Activated T-helper 17 cell treated with anti-CD3 and anti-CD28 coated beads, Interleukin-2, amount 50 U/mL, for 72 hours (primary cell): Measurements from ENCODE around the gene PRKACA. TPM values are rescaled to one million over a fixed set of nuclear protein-coding genes. Genes with fewer than 3 reads are reported as not detected.
A peak's percentile ranks its signal among the peaks of the same experiment; 100 is the strongest.

Source experiments
- ATAC-seq: fragments of 150-1000 bp; cut with Tn5 transposase; replicated peaks from 2 replicates; pipeline ENCODE4 v1.10.0; 2021; ENCODE audit warnings: mild to moderate bottlenecking, moderate library complexity
- H3K27ac Mint-ChIP-seq: one replicate; pipeline ENCODE4 v1.8.0; 2022; ENCODE audit warnings: mixed read lengths
- H3K27me3 Mint-ChIP-seq: one replicate; pipeline ENCODE4 v1.8.0; 2022; ENCODE audit warnings: mixed read lengths
- H3K36me3 Mint-ChIP-seq: one replicate; pipeline ENCODE4 v1.8.0; 2022; ENCODE audit warnings: low read depth, mild to moderate bottlenecking, mixed read lengths
- H3K4me1 Mint-ChIP-seq: one replicate; pipeline ENCODE4 v1.8.0; 2022; ENCODE audit warnings: mixed read lengths
- H3K4me3 Mint-ChIP-seq: one replicate; pipeline ENCODE4 v1.8.0; 2022; ENCODE audit warnings: mild to moderate bottlenecking, mixed read lengths
- H3K9me3 Mint-ChIP-seq: one replicate; pipeline ENCODE4 v1.8.0; 2022; ENCODE audit warnings: mixed read lengths
- total RNA-seq, 2 donors: library from RNA; stranded (reverse); gene quantifications; one replicate each; pipeline ENCODE4 v1.2.3, GENCODE V29; 2022

The PRKACA gene
- total RNA-seq, 2 donors from 2014 or later, result 43.1 to 69.5 TPM

GRCh38 chr19:14138576-14139265 lies 21.2 kb upstream of the PRKACA start:
- Mint-ChIP-seq H3K27me3 (no peaks in the 10 kb centered on the region), H3K27ac (no peak overlapping the region), H3K9me3 (no peaks in the 10 kb centered on the region), H3K4me3 (peak overlapping the region; percentile 68), H3K36me3 (peaks cover 19% of the 10 kb centered on the region), H3K4me1 (peaks cover 16% of the 10 kb centered on the region)
- ATAC-seq, result no peak

GRCh38 chr19:14136509-14137281 lies 19.1 kb upstream of the PRKACA start, which contains the start of gene ASF1B:
TSS of gene ASF1B (minus strand) at chr19:14136589. CDS start at chr19:14136456, 133 bp downstream.
- Mint-ChIP-seq H3K27me3 (no peaks in the 10 kb centered on the region), H3K36me3 (peaks cover 23% of the 10 kb centered on the region), H3K4me1 (peaks cover 7% of the 10 kb centered on the region), H3K9me3 (no peaks in the 10 kb centered on the region), H3K27ac (peak within 1 kb of the TSS; percentile 88), H3K4me3 (peak within 1 kb of the TSS; percentile 81)
- peak; percentile 88 for ATAC-seq

- ATAC-seq, result no peak
- H3K36me3 Mint-ChIP-seq, result peaks cover 23% of the 10 kb centered on the region
- peak overlapping the region; percentile 81 for H3K4me3 Mint-ChIP-seq
- no peaks in the 10 kb centered on the region for H3K9me3 Mint-ChIP-seq
- H3K4me1 Mint-ChIP-seq, result peaks cover 7% of the 10 kb centered on the region
- H3K27ac Mint-ChIP-seq, result peak overlapping the region; percentile 88
- no peaks in the 10 kb centered on the region for H3K27me3 Mint-ChIP-seq
Measured at GRCh38 chr19:14135985-14136508, 18.5 kb upstream of the PRKACA start.

DNA sequence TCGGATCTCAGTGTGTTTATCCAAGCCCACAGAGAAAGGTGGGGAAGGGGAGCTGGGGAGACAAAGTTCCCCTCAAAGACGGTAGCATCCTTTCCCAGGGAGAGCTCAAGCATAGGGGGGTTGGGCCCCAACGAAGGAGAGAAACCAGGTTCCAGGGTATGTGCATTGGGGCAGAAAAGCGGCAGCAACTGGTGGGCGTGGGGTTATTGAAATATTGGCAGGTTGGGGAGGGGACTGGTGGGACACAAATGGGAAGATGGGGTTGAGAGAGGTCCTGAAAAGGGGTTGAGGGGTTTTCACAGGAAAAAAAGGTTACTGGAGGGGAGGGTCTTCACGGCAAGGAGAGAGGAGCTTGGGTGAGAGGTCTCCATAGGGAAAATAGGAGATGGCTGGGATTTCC lies 17.8 kb upstream of the PRKACA start:
- Mint-ChIP-seq H3K27me3 (no peaks in the 10 kb centered on the region), H3K4me3 (peak overlapping the region; percentile 81)

GRCh38 chr19:14127929-14128509 lies 10.5 kb upstream of the PRKACA start:
- Mint-ChIP-seq H3K27ac (no peak overlapping the region), H3K4me1 (no peaks in the 10 kb centered on the region), H3K4me3 (no peak overlapping the region), H3K27me3 (no peaks in the 10 kb centered on the region), H3K36me3 (peaks cover 33% of the 10 kb centered on the region), H3K9me3 (no peaks in the 10 kb centered on the region)
- no peak for ATAC-seq

More for the DNA sequence above, 17.8 kb upstream of the PRKACA start:
- H3K36me3 Mint-ChIP-seq, result peaks cover 23% of the 10 kb centered on the region
- peaks cover 7% of the 10 kb centered on the region for H3K4me1 Mint-ChIP-seq
- peak overlapping the region; percentile 88 for H3K27ac Mint-ChIP-seq
- ATAC-seq, result no peak
- no peaks in the 10 kb centered on the region for H3K9me3 Mint-ChIP-seq

GRCh38 chr19:14127176-14127575 lies 9.6 kb upstream of the PRKACA start:
- Mint-ChIP-seq H3K4me1 (no peaks in the 10 kb centered on the region), H3K9me3 (no peaks in the 10 kb centered on the region), H3K27ac (no peak overlapping the region), H3K36me3 (peaks cover 35% of the 10 kb centered on the region), H3K27me3 (no peaks in the 10 kb centered on the region), H3K4me3 (no peak overlapping the region)
- no peak for ATAC-seq

DNA sequence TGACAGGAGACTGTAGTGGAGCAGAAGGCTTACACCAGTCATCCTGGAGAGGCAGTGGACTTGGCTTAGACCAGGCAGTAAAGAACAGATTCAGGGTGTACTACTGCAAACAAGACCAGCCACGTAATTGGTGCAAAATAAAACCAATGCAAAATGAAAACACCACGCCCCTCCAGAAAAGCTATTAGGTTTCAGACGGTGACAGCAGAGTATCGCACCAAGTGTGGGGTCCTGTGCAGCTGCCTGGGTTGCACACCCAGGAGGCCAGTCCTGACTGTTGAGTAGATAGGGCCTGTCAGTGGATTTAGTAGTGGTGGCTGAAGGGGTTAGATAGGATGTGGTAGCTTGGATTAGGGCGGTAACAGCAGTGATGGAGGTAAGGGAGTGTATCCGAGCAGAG lies 5.4 kb upstream of the PRKACA start:
- no peaks in the 10 kb centered on the region for H3K9me3 Mint-ChIP-seq
- H3K27ac Mint-ChIP-seq, result no peak overlapping the region
- H3K4me3 Mint-ChIP-seq, result no peak overlapping the region
- no peaks in the 10 kb centered on the region for H3K27me3 Mint-ChIP-seq
- H3K4me1 Mint-ChIP-seq, result peaks cover 8% of the 10 kb centered on the region
- no peak for ATAC-seq
- H3K36me3 Mint-ChIP-seq, result peaks cover 32% of the 10 kb centered on the region

- no peak for ATAC-seq
- peaks cover 24% of the 10 kb centered on the region for H3K36me3 Mint-ChIP-seq
- H3K27ac Mint-ChIP-seq, result no peak overlapping the region
- no peaks in the 10 kb centered on the region for H3K9me3 Mint-ChIP-seq
- H3K27me3 Mint-ChIP-seq, result no peaks in the 10 kb centered on the region
- H3K4me3 Mint-ChIP-seq, result no peak overlapping the region
- peaks cover 22% of the 10 kb centered on the region for H3K4me1 Mint-ChIP-seq
Measured at GRCh38 chr19:14120497-14120780, 2.9 kb upstream of the PRKACA start.

- Mint-ChIP-seq H3K9me3 (no peaks in the 10 kb centered on the region), H3K4me1 (peaks cover 22% of the 10 kb centered on the region), H3K27ac (peak overlapping the region; percentile 20), H3K27me3 (no peaks in the 10 kb centered on the region), H3K4me3 (no peak overlapping the region), H3K36me3 (peaks cover 18% of the 10 kb centered on the region)
- ATAC-seq, result no peak
Measured at GRCh38 chr19:14119644-14120496, 2.3 kb upstream of the PRKACA start.

GRCh38 chr19:14119146-14119545 lies 1.6 kb upstream of the PRKACA start:
- peaks cover 22% of the 10 kb centered on the region for H3K4me1 Mint-ChIP-seq
- H3K36me3 Mint-ChIP-seq, result peaks cover 12% of the 10 kb centered on the region
- no peaks in the 10 kb centered on the region for H3K27me3 Mint-ChIP-seq
- peak overlapping the region; percentile 88 for H3K4me3 Mint-ChIP-seq
- no peak for ATAC-seq
- no peaks in the 10 kb centered on the region for H3K9me3 Mint-ChIP-seq
- peak overlapping the region; percentile 87 for H3K27ac Mint-ChIP-seq

DNA sequence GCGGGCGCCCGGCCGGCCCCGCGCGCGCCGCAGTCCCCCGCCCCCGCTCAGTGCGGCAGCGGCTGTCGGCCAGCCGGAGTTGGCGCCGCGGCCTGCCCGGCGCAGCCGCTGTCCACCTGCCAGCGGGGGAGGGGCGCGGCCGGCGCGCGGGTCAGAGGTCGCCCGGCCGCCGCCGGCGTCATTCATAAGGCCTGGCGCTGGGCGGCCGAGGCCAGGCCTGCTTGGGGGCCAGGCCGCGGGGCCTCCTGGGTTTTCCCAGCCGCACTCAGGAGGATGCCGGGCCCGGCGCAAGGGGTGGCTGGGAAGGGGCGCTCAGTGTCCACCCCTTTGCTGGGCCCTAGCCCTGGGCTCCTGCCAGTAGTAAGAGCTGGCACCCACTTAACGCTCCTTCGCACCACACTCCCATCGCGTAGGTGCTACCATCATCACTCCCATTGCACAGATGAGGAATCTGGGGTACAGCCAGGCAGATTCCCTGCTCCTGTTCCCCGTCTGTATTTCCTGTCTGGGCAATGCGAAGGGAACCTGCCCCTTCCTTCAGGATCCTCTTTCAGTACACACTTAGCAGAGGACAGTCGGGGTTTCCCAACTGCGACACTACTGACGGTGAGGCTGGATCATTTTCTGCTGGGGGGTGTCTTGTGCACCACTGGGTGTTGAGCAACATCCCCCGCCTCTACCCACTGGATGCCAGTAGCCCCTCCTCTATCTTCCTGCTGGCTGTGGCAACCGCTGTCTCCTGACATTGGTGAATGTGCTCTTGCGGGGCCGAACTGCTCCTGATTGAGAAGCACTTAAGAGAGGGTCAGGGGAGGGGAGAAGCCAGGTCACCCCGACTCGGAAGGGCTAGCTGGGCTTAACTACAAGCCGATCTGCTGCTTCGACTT lies 846 bp upstream of the PRKACA start:
- no peaks in the 10 kb centered on the region for H3K27me3 Mint-ChIP-seq
- no peak for ATAC-seq
- peaks cover 12% of the 10 kb centered on the region for H3K36me3 Mint-ChIP-seq
- peaks cover 27% of the 10 kb centered on the region for H3K4me1 Mint-ChIP-seq
- peak overlapping the region; percentile 88 for H3K4me3 Mint-ChIP-seq
- H3K9me3 Mint-ChIP-seq, result no peaks in the 10 kb centered on the region
- H3K27ac Mint-ChIP-seq, result peak overlapping the region; percentile 87

GRCh38 chr19:14116918-14117578 lies 514 bp downstream of the PRKACA start:
- Mint-ChIP-seq H3K4me3 (peak overlapping the region; percentile 81), H3K9me3 (no peaks in the 10 kb centered on the region), H3K36me3 (peaks cover 6% of the 10 kb centered on the region), H3K27ac (peak overlapping the region; percentile 75), H3K27me3 (no peaks in the 10 kb centered on the region), H3K4me1 (peaks cover 27% of the 10 kb centered on the region)
- ATAC-seq, result peak; percentile 2

DNA sequence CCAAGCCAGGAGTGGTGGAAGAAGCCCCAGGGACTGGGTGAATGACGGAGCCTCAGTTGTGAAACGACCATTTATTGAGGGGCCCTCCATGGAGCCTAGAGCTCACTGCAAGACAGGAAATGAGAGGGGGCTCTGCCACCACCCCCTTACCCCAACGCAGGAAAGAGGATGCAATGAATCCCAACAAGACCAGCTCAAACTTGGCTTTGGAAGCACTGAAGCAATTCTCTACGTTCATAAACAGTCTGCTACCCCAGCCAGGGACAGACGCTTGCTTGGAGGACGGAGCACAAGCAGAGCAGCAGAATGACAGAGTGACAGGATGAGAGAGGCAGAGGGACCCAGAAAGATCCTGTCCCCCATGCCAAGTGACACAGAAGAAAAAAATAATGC lies 1.0 kb downstream of the PRKACA start:
- peak overlapping the region; percentile 75 for H3K27ac Mint-ChIP-seq
- H3K4me1 Mint-ChIP-seq, result peaks cover 27% of the 10 kb centered on the region
- H3K9me3 Mint-ChIP-seq, result no peaks in the 10 kb centered on the region
- no peaks in the 10 kb centered on the region for H3K27me3 Mint-ChIP-seq
- peak overlapping the region; percentile 81 for H3K4me3 Mint-ChIP-seq
- ATAC-seq, result no peak
- H3K36me3 Mint-ChIP-seq, result peaks cover 4% of the 10 kb centered on the region
